COLO829 (cell line): ENCODE measurements around the gene MYADM.
"Not testable (repeated sequence)": the region's sequence is repeated elsewhere in the genome, so short reads cannot be mapped to it uniquely, and the experiment has no call there.

Experiments used
- DNase-seq: peaks from one replicate; pipeline ENCODE4 v3.0.0; 2012; ENCODE audit warnings: low spot score

MYADM gene

DNA sequence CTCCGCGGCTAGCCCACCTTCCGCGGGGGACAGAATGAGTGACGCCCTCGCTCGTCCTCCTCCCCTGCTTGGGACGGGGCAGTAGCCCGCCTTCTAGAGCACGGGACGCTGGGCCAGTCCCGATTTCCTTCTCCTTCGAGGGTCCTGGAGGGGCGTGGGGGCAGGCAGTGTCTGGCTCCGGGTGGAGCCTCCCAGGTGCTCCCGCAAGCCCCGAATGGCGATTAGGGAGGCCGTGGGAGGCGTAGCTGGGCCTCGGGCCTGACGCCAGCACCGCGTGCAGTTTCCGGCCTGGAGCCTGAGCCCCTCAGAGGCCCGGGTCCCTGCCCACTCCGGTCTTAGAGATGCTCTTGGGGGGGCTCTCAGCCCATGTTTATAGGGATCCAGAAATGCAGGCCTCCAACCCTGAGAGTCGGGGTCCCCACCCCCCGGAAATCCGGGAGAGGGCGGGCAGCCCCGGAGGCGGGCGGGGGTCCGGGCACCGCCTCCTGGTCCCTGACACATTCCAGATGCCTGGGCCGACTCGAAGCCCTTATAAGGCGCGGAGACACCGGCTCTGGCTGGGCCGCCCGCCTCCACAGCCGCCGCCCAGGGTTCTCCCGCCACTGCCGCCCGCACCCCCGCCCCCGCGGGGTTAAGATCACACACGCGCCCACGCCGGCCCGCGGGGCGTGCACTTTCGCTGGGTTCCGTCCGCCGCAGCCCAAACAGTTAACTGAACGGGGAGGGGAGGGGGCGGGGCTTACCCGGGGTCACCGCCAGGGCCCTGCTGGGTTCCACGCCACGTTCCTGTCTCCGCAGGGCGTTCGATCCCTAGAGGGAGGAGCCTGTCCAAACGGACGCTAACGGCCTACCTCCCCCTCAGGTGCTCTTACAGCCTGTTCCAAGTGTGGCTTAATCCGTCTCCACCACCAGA is 1.5 kb downstream of the MYADM start:
- peak; percentile 91 for DNase-seq

DNA sequence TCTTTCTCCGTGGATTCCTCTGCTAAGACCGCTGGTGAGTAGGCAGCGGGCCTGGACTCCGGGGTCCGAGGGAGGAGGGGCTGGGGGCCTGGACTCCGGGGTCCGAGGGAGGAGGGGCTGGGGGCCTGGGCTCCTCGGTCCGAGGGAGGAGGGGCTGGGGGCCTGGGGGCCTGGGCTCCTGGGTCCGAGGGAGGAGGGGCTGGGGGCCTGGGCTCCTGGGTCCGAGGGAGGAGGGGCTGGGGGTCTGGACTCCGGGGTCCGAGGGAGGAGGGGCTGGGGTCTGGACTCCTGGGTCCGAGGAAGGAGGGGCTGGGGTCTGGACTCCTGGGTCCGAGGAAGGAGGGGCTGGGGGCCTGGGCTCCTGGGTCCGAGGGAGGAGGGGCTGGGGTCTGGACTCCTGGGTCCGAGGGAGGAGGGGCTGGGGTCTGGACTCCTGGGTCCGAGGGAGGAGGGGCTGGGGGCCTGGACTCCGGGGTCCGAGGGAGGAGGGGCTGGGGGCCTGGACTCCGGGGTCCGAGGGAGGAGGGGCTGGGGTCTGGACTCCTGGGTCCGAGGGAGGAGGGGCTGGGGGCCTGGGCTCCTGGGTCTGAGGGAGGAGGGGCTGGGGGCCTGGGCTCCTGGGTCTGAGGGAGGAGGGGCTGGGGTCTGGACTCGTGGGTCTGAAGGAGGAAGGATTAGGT is 2.3 kb downstream of the MYADM start:
- not testable (repeated sequence) for DNase-seq

GRCh38 chr19:53870485-53870844 is 2.8 kb downstream of the MYADM start:
- no peak for DNase-seq

DNA sequence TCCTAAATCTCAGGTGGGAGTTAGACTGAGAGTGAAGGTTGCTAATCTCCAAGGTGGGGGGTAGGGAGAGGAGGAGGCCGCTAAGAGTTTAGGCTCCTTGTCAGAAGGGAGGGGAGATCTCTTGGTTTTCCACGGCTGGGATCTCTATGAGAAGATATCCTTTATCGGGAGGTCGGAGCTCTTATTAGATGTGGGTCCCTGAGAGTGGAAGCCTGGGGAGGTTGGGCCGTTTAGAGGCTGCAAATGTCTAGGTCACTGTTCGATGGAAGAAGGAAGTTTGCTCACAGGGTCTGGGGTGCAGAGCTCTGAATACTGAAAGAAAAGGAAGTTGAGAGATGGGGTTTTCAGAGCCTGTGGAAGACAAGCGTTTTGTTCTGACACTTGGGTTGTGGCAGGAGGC is 3.8 kb downstream of the MYADM start:
- no peak for DNase-seq

DNA sequence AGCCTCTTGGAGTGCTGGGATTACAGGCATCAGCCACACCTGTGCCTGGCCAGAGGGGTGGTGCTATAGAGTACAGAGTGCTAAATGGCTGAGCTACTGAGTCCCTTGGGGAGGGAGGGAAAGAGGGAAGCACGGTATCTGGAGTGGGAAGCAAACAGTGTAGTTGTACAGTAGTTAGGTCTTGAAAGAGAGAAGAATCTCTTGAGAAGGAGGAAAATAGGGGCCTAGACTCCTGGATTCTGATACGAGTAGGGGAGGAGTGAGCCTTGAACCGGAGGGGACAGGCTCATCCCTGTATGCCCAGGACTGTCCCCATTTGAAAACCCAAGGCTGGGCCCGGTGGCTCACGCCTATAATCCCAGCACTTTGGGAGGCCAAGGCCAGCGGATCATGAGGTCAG is 5.1 kb downstream of the MYADM start:
- no peak for DNase-seq

- DNase-seq, result no peak
These were observed 6.3 kb downstream of the MYADM start for GRCh38 chr19:53873773-53874605.

DNA sequence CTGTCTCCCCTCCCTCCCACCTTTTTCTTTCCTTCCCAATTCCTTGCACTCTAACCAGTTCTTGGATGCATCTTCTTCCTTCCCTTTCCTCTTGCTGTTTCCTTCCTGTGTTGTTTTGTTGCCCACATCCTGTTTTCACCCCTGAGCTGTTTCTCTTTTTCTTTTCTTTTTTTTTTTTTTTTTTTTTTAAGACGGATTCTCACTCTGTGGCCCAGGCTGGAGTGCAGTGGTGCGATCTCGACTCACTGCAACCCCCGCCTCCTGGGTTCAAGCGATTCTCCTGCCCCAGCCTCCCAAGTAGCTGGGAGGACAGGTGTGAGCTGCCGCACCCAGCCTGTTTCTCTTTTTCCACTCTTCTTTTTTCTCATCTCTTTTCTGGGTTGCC is 6.9 kb downstream of the MYADM start:
- DNase-seq, result no peak

- DNase-seq, result no peak
These were observed 8.1 kb downstream of the MYADM start for GRCh38 chr19:53875602-53876325.

GRCh38 chr19:53876651-53877224 is 9.1 kb downstream of the MYADM start:
- DNase-seq, result no peak

GRCh38 chr19:53877361-53877766 is 9.7 kb downstream of the MYADM start:
- no peak for DNase-seq

DNA sequence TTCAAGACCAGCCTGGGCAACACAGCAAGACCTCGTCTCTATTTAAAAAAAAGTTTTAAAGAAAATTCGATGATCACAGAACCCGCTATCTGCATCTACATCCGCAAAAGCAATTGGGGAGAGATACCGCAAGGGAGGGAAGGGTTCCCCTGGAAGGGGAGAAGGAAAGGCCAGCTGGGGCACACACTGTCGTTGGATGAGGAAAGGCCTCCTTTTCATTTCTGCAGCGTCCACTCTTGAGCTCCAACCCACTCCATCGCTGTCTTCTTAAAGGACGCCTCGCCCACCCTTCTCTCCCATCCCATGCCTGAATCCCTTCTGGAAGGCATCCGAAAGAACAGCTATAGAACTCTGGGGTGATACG is 11.1 kb downstream of the MYADM start:
- no peak for DNase-seq

GRCh38 chr19:53879140-53880081 is 11.7 kb downstream of the MYADM start:
- peak; percentile 95 for DNase-seq

GRCh38 chr19:53880711-53881481 is 13.2 kb downstream of the MYADM start:
- DNase-seq, result no peak

DNA sequence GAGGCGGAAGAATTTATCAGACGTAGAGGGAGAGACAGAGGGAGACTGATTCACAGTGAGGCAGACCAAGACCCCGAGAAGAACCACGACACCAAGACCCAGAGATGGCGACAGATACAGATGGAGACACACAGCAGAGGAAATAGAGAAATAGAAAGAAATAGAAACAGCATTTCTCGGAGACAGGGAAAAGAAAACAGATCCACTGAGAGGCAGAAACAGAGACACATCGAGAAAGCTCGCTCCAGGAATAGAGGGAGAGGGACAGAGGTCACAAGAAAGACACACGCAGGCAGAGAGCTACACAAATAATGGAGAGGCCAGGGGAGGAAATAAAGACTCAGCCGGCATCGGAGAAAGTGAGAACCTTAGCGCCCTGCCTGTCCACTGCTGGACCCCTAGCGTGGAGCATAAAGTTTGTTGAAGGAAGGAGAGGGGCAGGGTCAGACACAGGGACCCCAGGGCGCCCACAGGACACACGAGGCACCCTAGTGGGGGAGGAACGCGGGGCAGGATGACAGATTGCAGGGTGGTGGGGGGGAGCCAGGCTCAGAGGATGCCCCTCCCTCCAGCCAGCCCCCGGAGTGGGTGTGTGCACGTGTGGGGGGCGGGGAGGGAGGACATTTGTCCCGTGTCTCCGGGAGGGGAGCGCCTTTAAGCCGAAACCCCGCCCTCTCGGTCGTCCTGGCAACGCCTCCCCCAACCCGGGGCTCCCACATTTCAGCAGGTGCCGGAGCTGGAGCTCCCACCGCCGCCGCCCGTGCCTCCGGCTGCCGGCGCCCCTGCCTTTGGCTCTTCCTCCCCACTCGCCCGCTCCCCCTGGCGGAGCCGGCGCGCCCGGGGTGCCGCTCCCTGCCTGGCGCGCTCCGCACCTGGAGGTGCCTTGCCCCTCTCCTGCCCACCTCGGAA is 14.1 kb downstream of the MYADM start, which contains the start of gene PRKCG:
Gene PRKCG, plus strand, starts transcription at position 716 of the 909 bp plus-strand sequence. CDS start 298 bp downstream, outside the sequence.
- no peak for DNase-seq

DNA sequence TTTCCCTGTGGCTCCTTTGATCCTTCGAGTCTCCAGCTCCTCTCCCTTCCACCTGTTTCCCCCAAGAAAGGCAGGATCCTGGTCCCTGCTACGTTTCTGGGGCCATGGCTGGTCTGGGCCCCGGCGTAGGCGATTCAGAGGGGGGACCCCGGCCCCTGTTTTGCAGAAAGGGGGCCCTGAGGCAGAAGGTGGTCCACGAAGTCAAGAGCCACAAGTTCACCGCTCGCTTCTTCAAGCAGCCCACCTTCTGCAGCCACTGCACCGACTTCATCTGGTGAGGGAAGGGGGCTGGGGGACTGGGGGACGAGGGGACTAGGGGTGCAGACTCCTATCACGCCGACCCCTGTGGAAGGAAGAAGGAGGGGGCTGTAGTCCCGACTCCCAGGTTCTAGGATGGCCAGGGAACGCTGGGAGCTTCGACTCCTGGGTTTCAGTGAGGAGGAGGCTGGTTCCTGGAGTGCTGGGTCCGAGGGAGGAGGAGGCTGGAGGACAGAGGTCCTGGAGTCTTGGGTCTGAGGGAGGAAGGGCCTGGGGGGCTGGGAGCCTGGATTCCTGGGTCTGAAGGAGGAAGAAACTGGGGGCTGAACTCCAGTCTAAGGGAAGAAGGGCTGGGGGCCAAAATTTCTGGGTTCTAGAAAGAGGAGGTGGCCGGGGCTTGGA is 14.8 kb downstream of the MYADM start:
- DNase-seq, result no peak

DNA sequence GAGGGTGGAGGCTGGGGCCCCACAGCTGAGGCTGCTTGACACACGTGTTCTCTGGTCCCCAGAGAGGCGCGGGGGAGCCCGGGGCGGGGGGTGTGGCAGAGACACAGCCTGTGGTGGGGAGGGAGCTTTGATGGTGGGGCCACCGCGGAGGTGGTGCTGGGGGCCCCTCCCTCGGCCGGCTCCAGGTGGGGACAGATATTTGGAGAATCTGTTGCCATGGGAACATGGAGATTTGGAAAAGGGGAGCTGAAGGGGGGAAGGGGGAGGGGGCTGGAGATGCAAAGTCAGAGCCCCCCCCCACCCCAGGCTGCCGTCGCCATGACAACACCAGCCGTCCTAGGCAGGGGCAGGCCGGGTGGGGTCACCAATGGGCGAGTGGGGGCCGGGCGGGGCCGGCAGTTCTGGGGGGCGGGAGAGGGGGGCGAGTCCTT is 15.6 kb downstream of the MYADM start:
- DNase-seq, result no peak

GRCh38 chr19:53883741-53884140 is 16.1 kb downstream of the MYADM start:
- no peak for DNase-seq

- DNase-seq, result no peak
These were observed 16.6 kb downstream of the MYADM start for GRCh38 chr19:53884256-53884655.
